HCT116 (cell line): ENCODE data around the gene TLR4. TPM values are rescaled to one million over a fixed set of nuclear protein-coding genes. Genes with fewer than 3 reads are reported as not detected.

ENCODE experiments used
- ATAC-seq: fragments of 200-7000 bp; cut with Tn5 transposase; 2 replicates; pipeline ENCODE4 v1.9.1; 2020; ENCODE audit warnings: mild to moderate bottlenecking, moderate library complexity
- BruUV-seq: library from RNA; stranded (reverse); fragments of 400-500 nt; replicated peaks from 2 replicates; lab custom pipeline; 2021; lab: Mats Ljungman, UMichigan
- CTCF ChIA-PET: fragments of 300-600 bp; sonication (Branson Sonifier 250); formaldehyde crosslinking; loops from one replicate; lab custom pipeline; 2021; ENCODE audit warnings: antibody characterized with exemption; lab: Charles Lee
- POLR2A ChIA-PET: fragments of 300-600, 350-600 bp; sonication (Branson Sonifier 250); formaldehyde crosslinking; loops from one replicate; lab custom pipeline; 2021; ENCODE audit warnings: antibody characterized with exemption; lab: Charles Lee
- RAD21 ChIA-PET, 2 experiments: fragments of 300-600 bp; sonication (Branson Sonifier 250); formaldehyde crosslinking; loops; one replicate each; lab custom pipeline; 2023; ENCODE audit warnings: low total read pairs in 2 of 2; ENCODE audit not compliant: uncharacterized antibody in 2 of 2, unreplicated experiment in 2 of 2, low non-redundant PET in 1 of 2; lab: Charles Lee
- DNase-seq: peaks from one replicate; pipeline ENCODE4 v3.0.0-alpha.2; 2010; ENCODE audit warnings: low read depth, low spot score
- H2AFZ ChIP-seq: fragments of 200-600 bp; shearing (Covaris generic), sonication (generic); 2 replicates; pipeline ENCODE4 v1.6.1; 2017; ENCODE audit warnings: low read depth, mixed run types, mixed read lengths, antibody characterized with exemption, low read length; ENCODE audit not compliant: poor library complexity, severe bottlenecking
- H3K27ac ChIP-seq: 2 replicates; pipeline ENCODE4 v1.5.1; 2012; ENCODE audit warnings: low read depth, low read length
- H3K27me3 ChIP-seq: fragments of 200-600 bp; sonication (generic); 2 replicates; pipeline ENCODE4 v1.6.1; 2016; ENCODE audit warnings: mixed run types, low read length, mixed read lengths; ENCODE audit not compliant: insufficient read depth
- H3K36me3 ChIP-seq, 2 experiments: fragments of 200-500 bp in 1 of 2; fragments of 200-600 bp in 1 of 2; sonication (Bioruptor generic) in 1 of 2; sonication (generic) in 1 of 2; 2 replicates each; pipeline versions ENCODE4 v1.5.1 to v1.6.1; 2014 to 2016; ENCODE audit warnings: low read length in 2 of 2, inconsistent platforms in 1 of 2, mixed read lengths in 1 of 2, mixed run types in 1 of 2; ENCODE audit not compliant: insufficient read depth in 2 of 2, control insufficient read depth in 1 of 2
- H3K4me1 ChIP-seq, 2 experiments: fragments of 200-600 bp in 1 of 2; sonication (generic) in 1 of 2; 2 replicates each; pipeline versions ENCODE4 v1.5.1 to v1.6.1; 2012 to 2017; ENCODE audit warnings: low read length in 2 of 2, inconsistent platforms in 1 of 2, mild to moderate bottlenecking in 1 of 2, mixed read lengths in 1 of 2, mixed run types in 1 of 2, moderate library complexity in 1 of 2; ENCODE audit not compliant: insufficient read depth in 2 of 2, control insufficient read depth in 1 of 2
- H3K4me2 ChIP-seq: fragments of 200-600 bp; sonication (generic); 2 replicates; pipeline ENCODE4 v1.6.1; 2017; ENCODE audit warnings: mixed run types, low read length, mixed read lengths
- H3K4me3 ChIP-seq, 2 experiments: fragments of 200-600 bp in 1 of 2; sonication (generic) in 1 of 2; replicated peaks in 1 of 2; 2 replicates each; pipeline ENCODE4 v1.5.1; 2011 to 2016; ENCODE audit warnings: low read length in 2 of 2, control low read depth in 1 of 2, low read depth in 1 of 2, mild to moderate bottlenecking in 1 of 2, mixed read lengths in 1 of 2, mixed run types in 1 of 2
- H3K79me2 ChIP-seq: fragments of 200-600 bp; sonication (generic); 2 replicates; pipeline ENCODE4 v1.6.1; 2017; ENCODE audit warnings: mild to moderate bottlenecking, mixed run types, low read length, moderate library complexity, mixed read lengths; ENCODE audit not compliant: insufficient read depth
- H3K9ac ChIP-seq: fragments of 200-600 bp; sonication (generic); 2 replicates; pipeline ENCODE4 v1.6.1; 2016; ENCODE audit warnings: low read length, mixed read lengths
- H3K9me2 ChIP-seq: fragments of 200-600 bp; sonication (generic), shearing (Covaris generic); 2 replicates; pipeline ENCODE4 v1.6.1; 2017; ENCODE audit warnings: mixed run types, mild to moderate bottlenecking, moderate library complexity; ENCODE audit not compliant: insufficient read depth
- H3K9me3 ChIP-seq, 2 experiments: fragments of 200-500 bp in 1 of 2; fragments of 200-600 bp in 1 of 2; sonication (Bioruptor generic) in 1 of 2; sonication (generic) in 1 of 2; 2 replicates each; pipeline ENCODE4 v1.6.1; 2014 to 2017; ENCODE audit warnings: low read length in 2 of 2, mixed read lengths in 2 of 2, inconsistent platforms in 1 of 2, low read depth in 1 of 2, mild to moderate bottlenecking in 1 of 2, mixed run types in 1 of 2, moderate library complexity in 1 of 2; ENCODE audit not compliant: control insufficient read depth in 1 of 2, insufficient read depth in 1 of 2
- H4K20me1 ChIP-seq: fragments of 200-600 bp; sonication (generic), shearing (Covaris generic); 2 replicates; pipeline ENCODE4 v1.6.1; 2017; ENCODE audit warnings: mixed run types, mild to moderate bottlenecking, moderate library complexity; ENCODE audit not compliant: insufficient read depth
- ATF3 ChIP-seq: IDR thresholded peaks from 2 replicates; pipeline ENCODE4 v1.6.1; 2012
- CBX3 ChIP-seq: IDR thresholded peaks from 2 replicates; pipeline ENCODE4 v1.6.1; 2012; ENCODE audit warnings: low read depth
- CEBPB ChIP-seq: IDR thresholded peaks from 2 replicates; pipeline ENCODE4 v1.6.1; 2012; ENCODE audit warnings: low read depth
- EGR1 ChIP-seq: IDR thresholded peaks from 2 replicates; pipeline ENCODE4 v1.6.1; 2012; ENCODE audit warnings: low read depth
- ELF1 ChIP-seq: IDR thresholded peaks from 2 replicates; pipeline ENCODE4 v1.6.1; 2012; ENCODE audit warnings: low read depth, borderline replicate concordance
- EZH2phosphoT487 ChIP-seq: fragments of 200-600 bp; IDR thresholded peaks from 2 replicates; pipeline ENCODE4 v1.6.1; 2018; ENCODE audit warnings: antibody characterized with exemption, borderline replicate concordance
- FOSL1 ChIP-seq: IDR thresholded peaks from 2 replicates; pipeline ENCODE4 v1.6.1; 2012; ENCODE audit warnings: low read depth
- JUND ChIP-seq: IDR thresholded peaks from 2 replicates; pipeline ENCODE4 v1.6.1; 2012
- MAX ChIP-seq: IDR thresholded peaks from 2 replicates; pipeline ENCODE4 v1.6.1; 2012
- POLR2A ChIP-seq: IDR thresholded peaks from 2 replicates; pipeline ENCODE4 v1.7.0; 2011; ENCODE audit warnings: borderline replicate concordance; ENCODE audit not compliant: insufficient read depth, insufficient read length; ENCODE audit errors: extremely low read depth
- RAD21 ChIP-seq: IDR thresholded peaks from 2 replicates; pipeline ENCODE4 v1.6.1; 2012; ENCODE audit warnings: low read depth, mild to moderate bottlenecking
- REST ChIP-seq: IDR thresholded peaks from 2 replicates; pipeline ENCODE4 v1.6.1; 2012; ENCODE audit warnings: low read depth
- SIN3A ChIP-seq: IDR thresholded peaks from 2 replicates; pipeline ENCODE4 v1.6.1; 2012; ENCODE audit warnings: low read depth
- SP1 ChIP-seq: IDR thresholded peaks from 2 replicates; pipeline ENCODE4 v1.6.1; 2012; ENCODE audit warnings: low read depth
- SRF ChIP-seq: IDR thresholded peaks from 2 replicates; pipeline ENCODE4 v1.6.1; 2012; ENCODE audit warnings: low read depth
- TCF7L2 ChIP-seq: IDR thresholded peaks from 2 replicates; pipeline ENCODE4 v1.7.0; 2011; ENCODE audit warnings: borderline replicate concordance, inconsistent platforms; ENCODE audit not compliant: insufficient read depth, insufficient read length; ENCODE audit errors: extremely low read depth
- YY1 ChIP-seq: IDR thresholded peaks from 2 replicates; pipeline ENCODE4 v1.6.1; 2011; ENCODE audit warnings: low read length, low read depth, moderate library complexity, mild to moderate bottlenecking; ENCODE audit not compliant: insufficient replicate concordance; ENCODE audit errors: extremely low read depth
- ZFX ChIP-seq: fragments of 450-650 bp; IDR thresholded peaks from 2 replicates; pipeline ENCODE4 v1.6.1; 2017
- intact Hi-C: fragments of 100-400 bp; cut with micrococcal nuclease; formaldehyde crosslinking; loops from 2 replicates; pipeline ENCODE4 v1.10.0; 2022
- total RNA-seq: library from RNA; stranded (reverse); gene quantifications from one replicate; pipeline ENCODE4 v1.2.1, GENCODE V29; 2021; ENCODE audit not compliant: unreplicated experiment

Gene TLR4
- total RNA-seq, 1 experiment from 2014 or later = 0.10 TPM

GRCh38 chr9:117656002-117656401 is 48.2 kb upstream of the TLR4 start:
- H3K4me1 ChIP-seq = no peaks in the 10 kb centered on the region
- H3K36me3 ChIP-seq = no peaks in the 10 kb centered on the region
- H3K4me3 ChIP-seq = no peak overlapping the region
- no peak overlapping the region for H3K27ac ChIP-seq
- TF ChIP-seq TCF7L2 = no peak
- no peak for TF ChIP-seq POLR2A
- no peak for TF ChIP-seq EGR1
- TF ChIP-seq ATF3 = no peak
- no peak for TF ChIP-seq CEBPB
- TF ChIP-seq EZH2phosphoT487 = no peak
- TF ChIP-seq JUND = no peak
- TF ChIP-seq SIN3A = no peak
- no peak for TF ChIP-seq CBX3
- ATAC-seq (no peak), DNase-seq (no peak)
- H2AFZ ChIP-seq = no peak overlapping the region
- peaks cover 3 to 14% of the 10 kb centered on the region in 2 experiments; a peak in 2 of 4 replicates for H3K9me3 ChIP-seq
- no peak overlapping the region for H3K4me2 ChIP-seq
- ChIA-PET POLR2A (no interaction called here), RAD21 (interaction anchor here in 1 of 2 experiments (0.5 kb wide), 1 partner anchor 74 kb away, joined by 3 read pairs; no protein-coding TSS in a partner anchor), CTCF (no interaction called here)
- H3K9ac ChIP-seq = no peak overlapping the region
- H3K9me2 ChIP-seq = no peaks in the 10 kb centered on the region
- H3K79me2 ChIP-seq = no peaks in the 10 kb centered on the region
- BruUV-seq = no TSS peak
- intact Hi-C loops = no loop called here
- no peaks in the 10 kb centered on the region for H4K20me1 ChIP-seq
- H3K27me3 ChIP-seq = no peaks in the 10 kb centered on the region

- CTCF ChIA-PET = no interaction called here
- no peak for TF ChIP-seq YY1
- TF ChIP-seq ATF3 = no peak
- TF ChIP-seq REST = no peak
- TF ChIP-seq EGR1 = no peak
- TF ChIP-seq ELF1 = no peak
- TF ChIP-seq ZFX = no peak
- no peak for TF ChIP-seq TCF7L2
- no peak for TF ChIP-seq RAD21
- no peak for TF ChIP-seq SP1
- no peak for TF ChIP-seq CBX3
- TF ChIP-seq MAX = no peak
- no peak for TF ChIP-seq SRF
- no peak for TF ChIP-seq FOSL1
Observed at GRCh38 chr9:117662651-117663050, 41.6 kb upstream of the TLR4 start.

More at GRCh38 chr9:117662651-117663050, 41.6 kb upstream of the TLR4 start:
- Histone ChIP-seq H3K9me2 (no peaks in the 10 kb centered on the region), H2AFZ (no peak overlapping the region), H3K4me2 (no peak overlapping the region), H3K27me3 (no peaks in the 10 kb centered on the region), H3K4me3 (no peak overlapping the region), H3K36me3 (no peaks in the 10 kb centered on the region), H3K9ac (no peak overlapping the region), H3K9me3 (peaks cover 0 to 17% of the 10 kb centered on the region in 2 experiments; a peak in 2 of 4 replicates), H4K20me1 (no peaks in the 10 kb centered on the region), H3K4me1 (no peaks in the 10 kb centered on the region), H3K79me2 (no peaks in the 10 kb centered on the region), H3K27ac (no peak overlapping the region)
- ChIA-PET RAD21 (no interaction called here), POLR2A (no interaction called here)
- ATAC-seq (no peak), DNase-seq (no peak)
- intact Hi-C loops = no loop called here
- no TSS peak for BruUV-seq
